GF-D8 (cell line): Measurements from ENCODE around the gene WSB1.
"Not testable (repeated sequence)": the region's sequence is repeated elsewhere in the genome, so short reads cannot be mapped to it uniquely, and the experiment has no call there.

Experiments used
- DNase-seq: peaks from one replicate; lab custom pipeline; 2025; lab: John Stamatoyannopoulos, UW

The WSB1 gene

GRCh38 chr17:27293898-27294688 lies at the start of gene WSB1:
Gene WSB1, plus strand, starts transcription at chr17:27294114. Its CDS starts 282 bp downstream, at chr17:27294396.
- peak; percentile 38 for DNase-seq

- DNase-seq = peak; percentile 87
These were observed 49.3 kb upstream of the WSB1 start for GRCh38 chr17:27244491-27245223.

- DNase-seq = peak; percentile 67
These were observed 48.7 kb upstream of the WSB1 start for GRCh38 chr17:27245230-27245696.

GRCh38 chr17:27246537-27246936 lies 47.4 kb upstream of the WSB1 start:
- no peak for DNase-seq

- no peak for DNase-seq
These were observed 46.6 kb upstream of the WSB1 start for GRCh38 chr17:27247071-27247957.

GRCh38 chr17:27247958-27248342 lies 46.0 kb upstream of the WSB1 start:
- DNase-seq = no peak

- not testable (repeated sequence) for DNase-seq
These were observed 43.1 kb upstream of the WSB1 start for GRCh38 chr17:27250791-27251190.

GRCh38 chr17:27254802-27255201 lies 39.1 kb upstream of the WSB1 start:
- DNase-seq = not testable (repeated sequence)

- DNase-seq = no peak
These were observed 37.5 kb upstream of the WSB1 start for GRCh38 chr17:27256225-27257030.

GRCh38 chr17:27257031-27257357 lies 36.9 kb upstream of the WSB1 start:
- DNase-seq = no peak

- no peak for DNase-seq
These were observed 34.6 kb upstream of the WSB1 start for GRCh38 chr17:27259356-27259755.

- no peak for DNase-seq
These were observed 30.5 kb upstream of the WSB1 start for GRCh38 chr17:27263386-27263785.

GRCh38 chr17:27264068-27264812 lies 29.7 kb upstream of the WSB1 start:
- no peak for DNase-seq

GRCh38 chr17:27265333-27265732 lies 28.6 kb upstream of the WSB1 start:
- no peak for DNase-seq

GRCh38 chr17:27266228-27266627 lies 27.7 kb upstream of the WSB1 start:
- DNase-seq = no peak

GRCh38 chr17:27268394-27269085 lies 25.4 kb upstream of the WSB1 start:
- no peak for DNase-seq

- no peak for DNase-seq
These were observed 24.7 kb upstream of the WSB1 start for GRCh38 chr17:27269201-27269600.

- DNase-seq = no peak
These were observed 23.9 kb upstream of the WSB1 start for GRCh38 chr17:27269974-27270373.

GRCh38 chr17:27276653-27277156 lies 17.2 kb upstream of the WSB1 start:
- DNase-seq = no peak

GRCh38 chr17:27279132-27279531 lies 14.8 kb upstream of the WSB1 start:
- not testable (repeated sequence) for DNase-seq
